GM12872 (cell line): ENCODE data around the gene PIGR.

Experiments used
- CTCF ChIP-seq: IDR thresholded peaks from 3 replicates; pipeline ENCODE4 v1.5.1; 2011; ENCODE audit warnings: low read depth, mild to moderate bottlenecking, low read length, moderate library complexity; ENCODE audit not compliant: insufficient read depth

The PIGR gene

GRCh38 chr1:206946261-206946660 is at the start of gene PIGR:
TSS of gene PIGR (minus strand) at chr1:206946466. CDS start at chr1:206940531, 5,935 bp downstream.
- no peak for TF ChIP-seq CTCF

GRCh38 chr1:206992790-206993189 is 46.5 kb upstream of the PIGR start:
- TF ChIP-seq CTCF, result no peak

GRCh38 chr1:206987873-206988272 is 41.6 kb upstream of the PIGR start:
- no peak for TF ChIP-seq CTCF

- no peak for TF ChIP-seq CTCF
Observed at GRCh38 chr1:206986885-206987284, 40.6 kb upstream of the PIGR start.

- TF ChIP-seq CTCF, result no peak
Observed at GRCh38 chr1:206986402-206986801, 40.1 kb upstream of the PIGR start.

- no peak for TF ChIP-seq CTCF
Observed at GRCh38 chr1:206985162-206985749, 39.0 kb upstream of the PIGR start.

GRCh38 chr1:206982216-206982615 is 36.0 kb upstream of the PIGR start:
- peak; percentile 80 for TF ChIP-seq CTCF
